WTC11 (cell line): ENCODE measurements around the gene GMPR. TPM values are rescaled to one million over a fixed set of nuclear protein-coding genes. Genes with fewer than 3 reads are reported as not detected.
"Not testable (repeated sequence)": the region's sequence is repeated elsewhere in the genome, so short reads cannot be mapped to it uniquely, and the experiment has no call there.

Experiments used
- ATAC-seq: fragments of 200-7000 bp; cut with Tn5 transposase; 2 replicates; pipeline ENCODE4 v1.10.0; 2021; ENCODE audit warnings: mild to moderate bottlenecking, moderate library complexity
- CTCF ChIA-PET: fragments of 300-600 bp; sonication (Branson Sonifier 250); formaldehyde crosslinking; loops from one replicate; lab custom pipeline; 2021; ENCODE audit warnings: antibody characterized with exemption; lab: Charles Lee
- POLR2A ChIA-PET: fragments of 350-600 bp; sonication (Branson Sonifier 250); formaldehyde crosslinking; loops from one replicate; lab custom pipeline; 2021; ENCODE audit warnings: antibody characterized with exemption; lab: Charles Lee
- DNase-seq: peaks from one replicate; pipeline ENCODE4 v3.0.0; 2021; ENCODE audit warnings: low spot score
- H3K27ac Mint-ChIP-seq: 2 replicates; pipeline ENCODE4 v1.8.0; 2021; ENCODE audit warnings: mixed read lengths
- H3K27me3 Mint-ChIP-seq: 2 replicates; pipeline ENCODE4 v1.8.0; 2021; ENCODE audit warnings: low read depth, mild to moderate bottlenecking, moderate library complexity, mixed read lengths
- H3K36me3 Mint-ChIP-seq: 2 replicates; pipeline ENCODE4 v1.8.0; 2021; ENCODE audit warnings: mixed read lengths
- H3K4me1 Mint-ChIP-seq: 2 replicates; pipeline ENCODE4 v1.8.0; 2022; ENCODE audit warnings: mixed read lengths
- H3K4me3 Mint-ChIP-seq: 2 replicates; pipeline ENCODE4 v1.8.0; 2021; ENCODE audit warnings: mild to moderate bottlenecking, moderate library complexity, mixed read lengths
- H3K9me3 Mint-ChIP-seq: 2 replicates; pipeline ENCODE4 v1.8.0; 2021; ENCODE audit warnings: mixed read lengths
- AR ChIP-seq: fragments of 250-450 bp; sonication (Bioruptor Pico); IDR thresholded peaks from 2 replicates; pipeline ENCODE4 v1.9.0; 2021; ENCODE audit warnings: mild to moderate bottlenecking
- ELF4 ChIP-seq: sonication (generic); formaldehyde crosslinking; IDR thresholded peaks from 2 replicates; pipeline ENCODE4 v1.8.1; 2022; ENCODE audit warnings: low read depth, mild to moderate bottlenecking, moderate library complexity, missing genetic modification reagents
- ESRRA ChIP-seq: sonication (generic); formaldehyde crosslinking; IDR thresholded peaks from 2 replicates; pipeline ENCODE4 v1.8.1; 2022; ENCODE audit warnings: mild to moderate bottlenecking, missing genetic modification reagents, borderline replicate concordance
- GTF2I ChIP-seq: fragments of 250-450 bp; sonication (Bioruptor Pico); conservative IDR thresholded peaks from 2 replicates; pipeline ENCODE4 v1.4.0; 2021; ENCODE audit warnings: mild to moderate bottlenecking
- HMGA2 ChIP-seq: fragments of 250-450 bp; sonication (Bioruptor Pico); IDR thresholded peaks from 2 replicates; pipeline ENCODE4 v1.4.0; 2021; ENCODE audit warnings: mild to moderate bottlenecking, moderate library complexity
- NFATC4 ChIP-seq: fragments of 250-450 bp; sonication (Bioruptor Pico); IDR thresholded peaks from 2 replicates; pipeline ENCODE4 v1.9.0; 2021; ENCODE audit warnings: mild to moderate bottlenecking
- PRRX2 ChIP-seq: fragments of 250-450 bp; sonication (Bioruptor Pico); IDR thresholded peaks from 2 replicates; pipeline ENCODE4 v1.8.0; 2021; ENCODE audit warnings: mild to moderate bottlenecking
- RELA ChIP-seq: sonication (generic); formaldehyde crosslinking; IDR thresholded peaks from 2 replicates; pipeline ENCODE4 v1.8.1; 2022; ENCODE audit warnings: missing genetic modification reagents, mild to moderate bottlenecking, borderline replicate concordance
- TEAD1 ChIP-seq: sonication (generic); formaldehyde crosslinking; IDR thresholded peaks from 2 replicates; pipeline ENCODE4 v1.8.0; 2022; ENCODE audit warnings: mild to moderate bottlenecking, missing genetic modification reagents
- ZMAT4 ChIP-seq: fragments of 250-450 bp; sonication (Bioruptor Pico); IDR thresholded peaks from 2 replicates; pipeline ENCODE4 v1.9.0; 2021; ENCODE audit warnings: mild to moderate bottlenecking
- total RNA-seq: library from RNA; stranded (reverse); gene quantifications from 3 replicates; pipeline ENCODE4 v1.2.3, GENCODE V29; 2021
- TF ChIP-seq, protein P1 (sequence below): sonication (generic); formaldehyde crosslinking; IDR thresholded peaks from 2 replicates; pipeline ENCODE4 v1.8.1; 2023; ENCODE audit warnings: mild to moderate bottlenecking, missing genetic modification reagents
- TF ChIP-seq, protein P2 (sequence below): sonication (generic); formaldehyde crosslinking; IDR thresholded peaks from 2 replicates; pipeline ENCODE4 v1.8.0; 2023; ENCODE audit warnings: missing genetic modification reagents, mild to moderate bottlenecking, borderline replicate concordance
- TF ChIP-seq, protein P3 (sequence below): fragments of 250-450 bp; sonication (Bioruptor Pico); IDR thresholded peaks from 2 replicates; pipeline ENCODE4 v1.8.0; 2021; ENCODE audit warnings: mild to moderate bottlenecking
- TF ChIP-seq, protein P4 (sequence below): fragments of 250-450 bp; sonication (Bioruptor Pico); conservative IDR thresholded peaks from 2 replicates; pipeline ENCODE4 v1.9.0; 2021; ENCODE audit warnings: mild to moderate bottlenecking

The GMPR gene
- total RNA-seq, 1 experiment from 2014 or later = 2.4 TPM

DNA sequence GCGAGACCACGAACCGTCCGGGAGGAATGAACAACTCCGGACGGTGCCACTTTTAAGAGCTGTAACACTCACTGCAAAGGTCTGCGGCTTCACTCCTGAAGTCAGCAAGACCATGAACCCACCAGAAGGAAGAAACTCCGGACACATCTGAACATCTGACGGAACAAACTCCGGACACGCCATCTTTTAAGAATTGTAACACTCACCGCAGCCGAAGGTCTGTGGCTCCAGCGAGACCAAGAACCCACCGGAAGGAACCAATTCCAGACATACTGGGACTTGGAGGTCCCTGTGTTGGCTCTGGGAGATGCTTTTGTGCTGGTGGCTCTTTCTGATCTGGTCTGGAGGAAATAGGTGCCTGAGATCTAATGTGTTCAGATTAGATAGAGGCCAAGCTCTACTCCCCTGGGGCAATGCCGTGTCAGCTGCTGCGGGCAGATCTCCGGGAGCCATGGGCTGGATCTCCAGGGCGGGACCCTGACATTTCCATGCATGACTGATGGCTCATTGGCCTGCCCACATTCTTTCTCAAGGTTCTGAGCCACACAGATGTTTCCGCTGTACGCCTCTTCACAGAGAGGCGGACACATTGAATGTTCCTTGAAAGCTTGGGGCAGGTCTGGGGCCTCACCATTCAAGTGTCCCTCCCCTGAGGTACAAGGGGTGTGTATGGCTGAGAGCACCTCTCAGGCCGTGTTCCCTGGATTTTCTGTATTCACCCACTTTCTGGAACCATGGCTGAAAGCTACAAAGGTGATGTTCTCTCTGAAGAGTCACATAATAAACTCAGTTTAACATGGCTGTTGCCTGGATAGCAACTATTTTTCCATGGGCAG, 29.3 kb downstream of the GMPR start:
- Mint-ChIP-seq H3K27ac (no peak overlapping the region), H3K36me3 (no peaks in the 10 kb centered on the region; the same call in 1 of the 2 replicates), H3K27me3 (no peaks in the 10 kb centered on the region), H3K4me1 (peaks cover 12% of the 10 kb centered on the region), H3K4me3 (no peak overlapping the region), H3K9me3 (peaks cover 6% of the 10 kb centered on the region)
- CTCF ChIA-PET = interaction anchor here (1.9 kb wide), 1 partner anchor 19 kb away, joined by 5 read pairs; no protein-coding TSS in a partner anchor
- POLR2A ChIA-PET = no interaction called here
- no peak for DNase-seq
- TF ChIP-seq ZMAT4 (CRISPR knock-in tag) (no peak), PRRX2 (CRISPR knock-in tag) (no peak), TEAD1 (CRISPR knock-in tag) (no peak), RELA (CRISPR knock-in tag) (no peak), NFATC4 (CRISPR knock-in tag) (no peak), ELF4 (CRISPR knock-in tag) (no peak)
- TF ChIP-seq, protein P1, sequence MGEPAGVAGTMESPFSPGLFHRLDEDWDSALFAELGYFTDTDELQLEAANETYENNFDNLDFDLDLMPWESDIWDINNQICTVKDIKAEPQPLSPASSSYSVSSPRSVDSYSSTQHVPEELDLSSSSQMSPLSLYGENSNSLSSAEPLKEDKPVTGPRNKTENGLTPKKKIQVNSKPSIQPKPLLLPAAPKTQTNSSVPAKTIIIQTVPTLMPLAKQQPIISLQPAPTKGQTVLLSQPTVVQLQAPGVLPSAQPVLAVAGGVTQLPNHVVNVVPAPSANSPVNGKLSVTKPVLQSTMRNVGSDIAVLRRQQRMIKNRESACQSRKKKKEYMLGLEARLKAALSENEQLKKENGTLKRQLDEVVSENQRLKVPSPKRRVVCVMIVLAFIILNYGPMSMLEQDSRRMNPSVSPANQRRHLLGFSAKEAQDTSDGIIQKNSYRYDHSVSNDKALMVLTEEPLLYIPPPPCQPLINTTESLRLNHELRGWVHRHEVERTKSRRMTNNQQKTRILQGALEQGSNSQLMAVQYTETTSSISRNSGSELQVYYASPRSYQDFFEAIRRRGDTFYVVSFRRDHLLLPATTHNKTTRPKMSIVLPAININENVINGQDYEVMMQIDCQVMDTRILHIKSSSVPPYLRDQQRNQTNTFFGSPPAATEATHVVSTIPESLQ (CRISPR knock-in tag) = no peak
- TF ChIP-seq, protein P2, sequence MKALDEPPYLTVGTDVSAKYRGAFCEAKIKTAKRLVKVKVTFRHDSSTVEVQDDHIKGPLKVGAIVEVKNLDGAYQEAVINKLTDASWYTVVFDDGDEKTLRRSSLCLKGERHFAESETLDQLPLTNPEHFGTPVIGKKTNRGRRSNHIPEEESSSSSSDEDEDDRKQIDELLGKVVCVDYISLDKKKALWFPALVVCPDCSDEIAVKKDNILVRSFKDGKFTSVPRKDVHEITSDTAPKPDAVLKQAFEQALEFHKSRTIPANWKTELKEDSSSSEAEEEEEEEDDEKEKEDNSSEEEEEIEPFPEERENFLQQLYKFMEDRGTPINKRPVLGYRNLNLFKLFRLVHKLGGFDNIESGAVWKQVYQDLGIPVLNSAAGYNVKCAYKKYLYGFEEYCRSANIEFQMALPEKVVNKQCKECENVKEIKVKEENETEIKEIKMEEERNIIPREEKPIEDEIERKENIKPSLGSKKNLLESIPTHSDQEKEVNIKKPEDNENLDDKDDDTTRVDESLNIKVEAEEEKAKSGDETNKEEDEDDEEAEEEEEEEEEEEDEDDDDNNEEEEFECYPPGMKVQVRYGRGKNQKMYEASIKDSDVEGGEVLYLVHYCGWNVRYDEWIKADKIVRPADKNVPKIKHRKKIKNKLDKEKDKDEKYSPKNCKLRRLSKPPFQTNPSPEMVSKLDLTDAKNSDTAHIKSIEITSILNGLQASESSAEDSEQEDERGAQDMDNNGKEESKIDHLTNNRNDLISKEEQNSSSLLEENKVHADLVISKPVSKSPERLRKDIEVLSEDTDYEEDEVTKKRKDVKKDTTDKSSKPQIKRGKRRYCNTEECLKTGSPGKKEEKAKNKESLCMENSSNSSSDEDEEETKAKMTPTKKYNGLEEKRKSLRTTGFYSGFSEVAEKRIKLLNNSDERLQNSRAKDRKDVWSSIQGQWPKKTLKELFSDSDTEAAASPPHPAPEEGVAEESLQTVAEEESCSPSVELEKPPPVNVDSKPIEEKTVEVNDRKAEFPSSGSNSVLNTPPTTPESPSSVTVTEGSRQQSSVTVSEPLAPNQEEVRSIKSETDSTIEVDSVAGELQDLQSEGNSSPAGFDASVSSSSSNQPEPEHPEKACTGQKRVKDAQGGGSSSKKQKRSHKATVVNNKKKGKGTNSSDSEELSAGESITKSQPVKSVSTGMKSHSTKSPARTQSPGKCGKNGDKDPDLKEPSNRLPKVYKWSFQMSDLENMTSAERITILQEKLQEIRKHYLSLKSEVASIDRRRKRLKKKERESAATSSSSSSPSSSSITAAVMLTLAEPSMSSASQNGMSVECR = no peak
- TF ChIP-seq, protein P3, sequence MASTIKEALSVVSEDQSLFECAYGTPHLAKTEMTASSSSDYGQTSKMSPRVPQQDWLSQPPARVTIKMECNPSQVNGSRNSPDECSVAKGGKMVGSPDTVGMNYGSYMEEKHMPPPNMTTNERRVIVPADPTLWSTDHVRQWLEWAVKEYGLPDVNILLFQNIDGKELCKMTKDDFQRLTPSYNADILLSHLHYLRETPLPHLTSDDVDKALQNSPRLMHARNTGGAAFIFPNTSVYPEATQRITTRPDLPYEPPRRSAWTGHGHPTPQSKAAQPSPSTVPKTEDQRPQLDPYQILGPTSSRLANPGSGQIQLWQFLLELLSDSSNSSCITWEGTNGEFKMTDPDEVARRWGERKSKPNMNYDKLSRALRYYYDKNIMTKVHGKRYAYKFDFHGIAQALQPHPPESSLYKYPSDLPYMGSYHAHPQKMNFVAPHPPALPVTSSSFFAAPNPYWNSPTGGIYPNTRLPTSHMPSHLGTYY (CRISPR knock-in tag) = no peak
- TF ChIP-seq, all 79 proteins: peak for 0
- ATAC-seq = no peak

- H3K36me3 Mint-ChIP-seq, ATAC-seq: not testable (repeated sequence)
Observed at GRCh38 chr6:16269442-16270070, 31.2 kb downstream of the GMPR start.

DNA sequence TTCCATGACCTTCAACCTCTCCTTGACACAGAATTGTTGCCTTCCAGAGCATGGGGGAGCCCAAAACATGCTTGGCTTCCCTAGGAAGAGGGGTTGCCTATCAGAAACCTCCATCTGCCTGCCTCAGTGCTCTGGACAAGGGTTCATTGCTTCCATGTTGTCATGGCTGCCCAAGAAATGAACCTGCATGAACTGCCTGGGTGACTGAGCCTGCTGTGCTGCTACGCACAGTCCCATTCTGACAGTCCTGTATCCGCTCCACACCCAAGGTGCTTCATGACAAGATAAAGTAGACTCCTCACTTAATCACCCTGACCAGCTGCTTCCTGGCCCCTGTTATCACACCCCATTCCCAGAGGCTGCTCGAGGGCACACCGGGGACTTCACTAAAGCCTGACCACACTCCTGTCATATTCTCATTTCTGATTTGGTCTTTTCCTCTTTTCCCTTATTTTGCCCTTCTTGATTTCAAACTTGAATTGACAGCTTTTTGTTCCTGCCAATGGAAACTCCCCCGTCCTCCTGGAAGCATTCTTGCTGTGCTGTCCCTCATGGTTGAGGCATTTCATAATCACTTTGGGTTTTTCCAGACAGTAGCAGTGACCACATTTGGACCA, 31.9 kb downstream of the GMPR start:
- DNase-seq (no peak), ATAC-seq (no peak)
- Mint-ChIP-seq H3K9me3 (peaks cover 6% of the 10 kb centered on the region), H3K4me3 (no peak overlapping the region), H3K27ac (no peak overlapping the region), H3K36me3 (no peaks in the 10 kb centered on the region; the same call in 1 of the 2 replicates), H3K27me3 (no peaks in the 10 kb centered on the region), H3K4me1 (no peaks in the 10 kb centered on the region)
- CTCF ChIA-PET = interaction anchor here (3.1 kb wide), 1 partner anchor 16 kb away, joined by 13 read pairs; no protein-coding TSS in a partner anchor
- POLR2A ChIA-PET = no interaction called here
- TF ChIP-seq ZMAT4 (CRISPR knock-in tag) (no peak), AR (CRISPR knock-in tag) (no peak), GTF2I (no peak), HMGA2 (CRISPR knock-in tag) (no peak), ESRRA (CRISPR knock-in tag) (no peak)
- TF ChIP-seq, protein P4, sequence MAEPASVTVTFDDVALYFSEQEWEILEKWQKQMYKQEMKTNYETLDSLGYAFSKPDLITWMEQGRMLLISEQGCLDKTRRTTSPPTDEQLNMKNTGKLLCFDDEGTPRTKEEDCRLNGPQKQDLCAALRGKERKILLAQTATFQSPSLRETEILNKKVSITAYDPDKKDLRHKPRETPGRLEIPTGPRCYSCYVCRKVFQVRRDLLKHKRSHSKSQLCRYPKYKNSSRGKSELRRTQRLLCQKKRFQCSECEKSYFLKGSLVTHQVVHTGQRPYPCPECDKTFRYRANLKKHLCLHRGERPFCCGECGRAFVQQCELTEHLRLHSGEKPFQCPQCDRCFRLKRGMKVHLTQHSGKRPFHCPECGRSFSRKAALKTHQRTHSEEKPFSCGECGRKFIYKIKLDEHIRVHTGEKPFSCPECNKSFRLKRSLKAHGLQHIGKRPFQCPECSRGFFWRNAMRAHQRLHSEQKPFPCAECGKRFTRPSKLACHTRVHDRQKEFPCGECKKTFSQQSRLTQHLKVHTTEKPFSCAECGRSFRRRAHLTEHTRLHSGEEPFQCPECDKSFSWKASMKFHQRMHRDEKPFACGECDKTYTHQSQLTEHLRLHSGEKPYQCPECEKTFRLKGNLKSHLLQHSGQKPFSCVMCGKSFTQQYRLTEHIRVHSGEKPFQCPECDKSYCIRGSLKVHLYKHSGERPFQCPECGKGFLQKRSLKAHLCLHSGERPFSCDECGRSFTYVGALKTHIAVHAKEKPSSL (CRISPR knock-in tag) = no peak

More at GRCh38 chr6:16269442-16270070, 31.2 kb downstream of the GMPR start:
- H3K27me3 Mint-ChIP-seq, H3K9me3 Mint-ChIP-seq, DNase-seq, POLR2A ChIA-PET, H3K4me3 Mint-ChIP-seq, H3K4me1 Mint-ChIP-seq, H3K27ac Mint-ChIP-seq: not testable (repeated sequence)
- CTCF ChIA-PET = interaction anchor here (1.0 to 3.1 kb wide), 2 partner anchors 8 to 17 kb away, joined by 3 to 13 read pairs; no protein-coding TSS in a partner anchor
